GM12865 (cell line): ENCODE measurements around the gene SYNGR4.

ENCODE experiments used
- DNase-seq: peaks from one replicate; pipeline ENCODE4 v3.0.0; 2010; ENCODE audit warnings: low read depth
- H3K4me3 ChIP-seq: 2 replicates; pipeline ENCODE4 v1.5.1; 2011; ENCODE audit warnings: mild to moderate bottlenecking, low read depth, low read length, control low read depth
- CTCF ChIP-seq: IDR thresholded peaks from 2 replicates; pipeline ENCODE4 v1.5.1; 2011; ENCODE audit warnings: low read length, control low read depth, low read depth, inconsistent platforms; ENCODE audit not compliant: insufficient read depth; ENCODE audit errors: missing control alignments

SYNGR4 gene

GRCh38 chr19:48397263-48398101, 33.3 kb downstream of the SYNGR4 start:
- no peak for TF ChIP-seq CTCF
- peak overlapping the region; percentile 63 for H3K4me3 ChIP-seq
- DNase-seq = no peak

- DNase-seq = no peak
- no peak for TF ChIP-seq CTCF
- peak overlapping the region; percentile 63 for H3K4me3 ChIP-seq
Measured at GRCh38 chr19:48398102-48398374, 33.9 kb downstream of the SYNGR4 start.

- TF ChIP-seq CTCF = no peak
- H3K4me3 ChIP-seq = peak overlapping the region; percentile 63
- DNase-seq = peak; percentile 98
Measured at GRCh38 chr19:48398375-48399235, 34.4 kb downstream of the SYNGR4 start.

- DNase-seq = no peak
- TF ChIP-seq CTCF = no peak
- H3K4me3 ChIP-seq = no peak overlapping the region
Measured at GRCh38 chr19:48400018-48400742, 36.0 kb downstream of the SYNGR4 start.

- no peak for TF ChIP-seq CTCF
- no peak overlapping the region for H3K4me3 ChIP-seq
- DNase-seq = no peak
Measured at GRCh38 chr19:48401287-48401686, 37.1 kb downstream of the SYNGR4 start.

- peak; percentile 84 for DNase-seq
- TF ChIP-seq CTCF = no peak
- H3K4me3 ChIP-seq = no peak overlapping the region
Measured at GRCh38 chr19:48403606-48404005, 39.4 kb downstream of the SYNGR4 start.
